Measurements from ENCODE around the gene NFAM1. TPM values are rescaled to one million over a fixed set of nuclear protein-coding genes. Genes with fewer than 3 reads are reported as not detected.
A peak's percentile ranks its signal among the peaks of the same experiment; 100 is the strongest.

Gene NFAM1
- 0.62 TPM for total RNA-seq

- DNase-seq = no peak
Measured at GRCh38 chr22:42432020-42432596, at the start of gene NFAM1. TSS of gene NFAM1 (minus strand) at chr22:42432403. CDS start at chr22:42432357, 46 bp downstream.

- no peak for DNase-seq
Measured at GRCh38 chr22:42475122-42475521, 42.9 kb upstream of the NFAM1 start.

GRCh38 chr22:42473484-42474193, 41.4 kb upstream of the NFAM1 start:
- no peak for DNase-seq

GRCh38 chr22:42472671-42473070, 40.5 kb upstream of the NFAM1 start:
- DNase-seq = no peak

GRCh38 chr22:42471441-42471840, 39.2 kb upstream of the NFAM1 start:
- DNase-seq = no peak

GRCh38 chr22:42470366-42471082, 38.3 kb upstream of the NFAM1 start:
- no peak for DNase-seq

- DNase-seq = no peak
Measured at GRCh38 chr22:42468841-42469240, 36.6 kb upstream of the NFAM1 start.

GRCh38 chr22:42462016-42462415, 29.8 kb upstream of the NFAM1 start:
- DNase-seq = no peak

- DNase-seq = no peak
Measured at GRCh38 chr22:42461511-42461910, 29.3 kb upstream of the NFAM1 start.

- no peak for DNase-seq
Measured at GRCh38 chr22:42459287-42460063, 27.3 kb upstream of the NFAM1 start.

GRCh38 chr22:42452916-42453315, 20.7 kb upstream of the NFAM1 start:
- no peak for DNase-seq

GRCh38 chr22:42452456-42452855, 20.3 kb upstream of the NFAM1 start:
- DNase-seq = no peak

- DNase-seq = no peak
Measured at GRCh38 chr22:42451499-42452145, 19.4 kb upstream of the NFAM1 start.

GRCh38 chr22:42450862-42451261, 18.7 kb upstream of the NFAM1 start:
- no peak for DNase-seq

- DNase-seq = no peak
Measured at GRCh38 chr22:42446151-42446550, 13.9 kb upstream of the NFAM1 start.

GRCh38 chr22:42444077-42444904, 12.1 kb upstream of the NFAM1 start:
- peak; percentile 70 for DNase-seq

GRCh38 chr22:42443240-42444076, 11.3 kb upstream of the NFAM1 start:
- DNase-seq = no peak

GRCh38 chr22:42442748-42443147, 10.5 kb upstream of the NFAM1 start:
- no peak for DNase-seq

- DNase-seq = no peak
Measured at GRCh38 chr22:42440728-42441127, 8.5 kb upstream of the NFAM1 start.

Measured in occipital lobe (tissue), 2 donors.